GM21526 (cell line): Measurements from ENCODE around the gene RNF5.

Experiments
- ATAC-seq: cut with Tn5 transposase; IDR thresholded peaks from one replicate; pipeline ENCODE4 v1.9.1; 2021; ENCODE audit warnings: moderate library complexity; ENCODE audit not compliant: unreplicated experiment, low FRiP score

RNF5 gene

GRCh38 chr6:32151863-32152768, 26.1 kb upstream of the RNF5 start, which contains the start of gene PRRT1:
PRRT1 (minus strand) TSS chr6:32151939; CDS start chr6:32151827, 112 bp downstream.
- ATAC-seq: no peak

- no peak for ATAC-seq
These were observed 25.2 kb upstream of the RNF5 start for GRCh38 chr6:32152769-32153563.

GRCh38 chr6:32153564-32154513, 24.4 kb upstream of the RNF5 start, which contains the start of gene PPT2:
PPT2 (plus strand) TSS chr6:32154141; CDS start chr6:32154595, 454 bp downstream.
- ATAC-seq: no peak

GRCh38 chr6:32154514-32155161, 23.6 kb upstream of the RNF5 start:
- no peak for ATAC-seq

- no peak for ATAC-seq
These were observed 21.3 kb upstream of the RNF5 start for GRCh38 chr6:32156891-32157290.

- no peak for ATAC-seq
These were observed 20.2 kb upstream of the RNF5 start for GRCh38 chr6:32158052-32158451.

GRCh38 chr6:32163559-32164258, 14.5 kb upstream of the RNF5 start:
- no peak for ATAC-seq

GRCh38 chr6:32164295-32164694, 13.9 kb upstream of the RNF5 start, which contains the start of gene EGFL8:
EGFL8 (plus strand) TSS chr6:32164595; CDS start chr6:32166166, 1,571 bp downstream.
- ATAC-seq: no peak

GRCh38 chr6:32166411-32167061, 11.7 kb upstream of the RNF5 start:
- ATAC-seq: no peak

GRCh38 chr6:32167154-32167760, 10.9 kb upstream of the RNF5 start:
- ATAC-seq: no peak

GRCh38 chr6:32167761-32168262, 10.4 kb upstream of the RNF5 start:
- ATAC-seq: no peak

- ATAC-seq: no peak
These were observed 9.9 kb upstream of the RNF5 start for GRCh38 chr6:32168350-32168749.

GRCh38 chr6:32168807-32169591, 9.2 kb upstream of the RNF5 start:
- no peak for ATAC-seq

- ATAC-seq: no peak
These were observed 7.9 kb upstream of the RNF5 start for GRCh38 chr6:32170294-32170693.

- no peak for ATAC-seq
These were observed 7.0 kb upstream of the RNF5 start for GRCh38 chr6:32171234-32171633.

- ATAC-seq: no peak
These were observed 5.0 kb upstream of the RNF5 start for GRCh38 chr6:32173051-32173727.

- ATAC-seq: no peak
These were observed 3.8 kb upstream of the RNF5 start for GRCh38 chr6:32174416-32174815.
